GM12865 (cell line): Measurements from ENCODE around the gene SIRPG.
"Not testable (repeated sequence)": the region's sequence is repeated elsewhere in the genome, so short reads cannot be mapped to it uniquely, and the experiment has no call there.

Experiments
- DNase-seq: peaks from one replicate; pipeline ENCODE4 v3.0.0; 2010; ENCODE audit warnings: low read depth
- H3K4me3 ChIP-seq: 2 replicates; pipeline ENCODE4 v1.5.1; 2011; ENCODE audit warnings: mild to moderate bottlenecking, low read depth, low read length, control low read depth
- TF ChIP-seq, protein P1 (sequence below): IDR thresholded peaks from 2 replicates; pipeline ENCODE4 v1.5.1; 2011; ENCODE audit warnings: low read length, control low read depth, low read depth, inconsistent platforms; ENCODE audit not compliant: insufficient read depth; ENCODE audit errors: missing control alignments

SIRPG gene

DNA sequence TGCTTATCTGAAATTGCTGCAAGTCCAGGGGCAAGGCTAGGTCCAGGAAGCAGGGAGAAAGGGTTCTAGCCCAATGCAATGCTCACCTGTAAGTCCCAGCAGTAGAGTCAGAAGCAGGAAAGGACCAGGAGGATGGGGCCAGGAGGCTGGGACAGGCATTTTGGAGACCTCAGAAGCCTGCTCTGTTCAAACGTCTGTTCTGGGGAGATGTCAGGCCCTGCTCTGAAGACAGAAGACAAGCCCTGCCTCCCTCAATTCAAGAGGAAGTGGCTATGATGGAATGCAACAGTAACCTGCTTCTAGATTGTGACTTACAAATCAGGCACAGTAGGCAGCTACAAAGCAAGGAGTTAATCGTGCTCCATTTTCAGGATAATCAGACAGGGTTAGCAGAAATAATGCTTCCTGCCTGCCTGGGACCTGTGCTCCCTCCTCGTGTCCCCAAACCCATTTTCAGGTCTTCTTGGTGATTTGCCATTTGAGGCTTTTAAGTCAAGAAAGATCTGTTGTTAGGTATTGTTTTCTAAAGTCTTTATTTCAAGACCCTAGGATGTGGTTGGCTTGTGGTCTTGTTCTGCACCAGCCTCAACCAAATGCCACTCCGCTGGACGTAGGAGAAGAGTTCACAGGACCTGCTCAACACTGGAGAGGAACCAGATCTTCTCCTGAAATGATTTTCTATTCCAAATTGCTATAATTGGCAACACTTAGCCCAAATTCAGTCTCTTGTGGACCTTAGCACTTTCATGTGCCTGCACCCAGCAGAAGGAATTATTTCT lies at the start of gene SIRPG:
SIRPG (minus strand) TSS at position 224 of the 779 bp plus-strand sequence; CDS start at position 159, 65 bp downstream.
- H3K4me3 ChIP-seq, result no peak within 1 kb of the TSS
- DNase-seq, result no peak
- TF ChIP-seq, protein P1, sequence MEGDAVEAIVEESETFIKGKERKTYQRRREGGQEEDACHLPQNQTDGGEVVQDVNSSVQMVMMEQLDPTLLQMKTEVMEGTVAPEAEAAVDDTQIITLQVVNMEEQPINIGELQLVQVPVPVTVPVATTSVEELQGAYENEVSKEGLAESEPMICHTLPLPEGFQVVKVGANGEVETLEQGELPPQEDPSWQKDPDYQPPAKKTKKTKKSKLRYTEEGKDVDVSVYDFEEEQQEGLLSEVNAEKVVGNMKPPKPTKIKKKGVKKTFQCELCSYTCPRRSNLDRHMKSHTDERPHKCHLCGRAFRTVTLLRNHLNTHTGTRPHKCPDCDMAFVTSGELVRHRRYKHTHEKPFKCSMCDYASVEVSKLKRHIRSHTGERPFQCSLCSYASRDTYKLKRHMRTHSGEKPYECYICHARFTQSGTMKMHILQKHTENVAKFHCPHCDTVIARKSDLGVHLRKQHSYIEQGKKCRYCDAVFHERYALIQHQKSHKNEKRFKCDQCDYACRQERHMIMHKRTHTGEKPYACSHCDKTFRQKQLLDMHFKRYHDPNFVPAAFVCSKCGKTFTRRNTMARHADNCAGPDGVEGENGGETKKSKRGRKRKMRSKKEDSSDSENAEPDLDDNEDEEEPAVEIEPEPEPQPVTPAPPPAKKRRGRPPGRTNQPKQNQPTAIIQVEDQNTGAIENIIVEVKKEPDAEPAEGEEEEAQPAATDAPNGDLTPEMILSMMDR, result no peak

DNA sequence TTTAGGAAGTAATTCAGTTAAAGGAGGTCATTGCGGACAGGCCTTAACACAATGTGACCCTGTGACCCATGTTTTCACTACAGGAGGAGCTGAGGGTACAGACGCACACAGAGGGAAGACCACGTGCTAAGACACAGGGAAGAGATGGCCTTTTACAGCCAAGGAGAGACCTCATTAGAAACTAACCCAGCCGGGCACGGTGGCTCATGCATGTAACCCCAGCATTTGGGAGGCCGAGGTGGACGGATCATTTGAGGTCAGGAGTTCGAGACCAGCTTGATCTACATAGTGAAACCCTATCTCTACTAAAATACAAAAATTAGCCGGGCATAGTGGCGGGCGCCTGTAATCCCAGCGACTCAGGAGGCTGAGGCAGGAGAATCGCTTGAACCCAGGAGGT lies 49.3 kb upstream of the SIRPG start:
- not testable (repeated sequence) for DNase-seq, H3K4me3 ChIP-seq

GRCh38 chr20:1706079-1706478 lies 48.5 kb upstream of the SIRPG start:
- TF ChIP-seq, protein P1, result no peak
- H3K4me3 ChIP-seq, result no peak overlapping the region
- DNase-seq, result no peak

DNA sequence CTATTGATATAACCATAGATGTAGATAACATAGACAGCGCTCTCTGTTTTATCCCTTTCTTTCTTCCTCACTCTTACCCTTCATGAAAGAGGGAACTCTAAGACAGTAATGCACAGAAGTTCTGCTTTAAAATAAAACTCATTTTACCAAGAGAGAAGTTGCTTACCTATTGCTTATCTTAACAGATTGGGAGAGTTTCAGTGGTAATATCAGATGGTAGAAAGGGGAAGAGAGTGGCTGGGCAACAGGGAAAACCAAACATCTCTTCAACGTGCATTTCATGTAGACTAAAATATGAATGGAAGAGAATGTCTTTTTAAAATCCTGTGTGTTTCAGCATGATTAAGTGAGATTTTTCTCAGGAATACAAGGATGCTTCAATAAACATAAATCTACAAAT lies 45.3 kb upstream of the SIRPG start:
- TF ChIP-seq, protein P1, result no peak
- DNase-seq, result no peak

GRCh38 chr20:1702328-1702727 lies 44.7 kb upstream of the SIRPG start:
- DNase-seq, result no peak
- H3K4me3 ChIP-seq, result no peak overlapping the region
- TF ChIP-seq, protein P1, result no peak

More for the DNA sequence above, 45.3 kb upstream of the SIRPG start:
- no peak overlapping the region for H3K4me3 ChIP-seq

GRCh38 chr20:1700990-1701389 lies 43.4 kb upstream of the SIRPG start:
- no peak for DNase-seq
- no peak overlapping the region for H3K4me3 ChIP-seq
- TF ChIP-seq, protein P1, result no peak

GRCh38 chr20:1697592-1697991 lies 40.0 kb upstream of the SIRPG start:
- TF ChIP-seq, protein P1, result no peak
- H3K4me3 ChIP-seq, result no peak overlapping the region
- no peak for DNase-seq
